ENCODE measurements around the gene LCLAT1. TPM values are rescaled to one million over a fixed set of nuclear protein-coding genes. Genes with fewer than 3 reads are reported as not detected.
A peak's percentile ranks its signal among the peaks of the same experiment; 100 is the strongest.

The LCLAT1 gene
- polyA plus RNA-seq, 2 of the 4 experiments (the other 2 are of a cell fraction): 19.5 to 71.0 TPM

DNA sequence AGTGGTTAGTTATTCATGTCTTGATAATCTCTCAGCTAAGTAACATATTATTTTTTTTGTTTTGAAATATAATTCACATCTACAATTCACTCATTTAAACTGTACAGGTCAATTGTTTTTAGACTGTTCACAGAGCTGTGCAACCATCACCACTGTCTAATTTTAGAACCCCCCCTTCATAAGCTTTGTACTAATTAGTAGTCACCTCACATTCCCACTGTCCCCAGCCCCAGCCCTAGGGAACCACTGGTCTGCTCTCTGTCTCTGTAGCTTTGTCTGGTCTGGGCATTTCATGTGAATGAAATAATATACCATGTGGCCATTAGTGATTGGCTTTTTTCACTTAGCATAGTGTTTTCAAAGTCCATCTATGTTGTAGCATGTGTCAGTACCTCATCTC lies 55.3 kb downstream of the LCLAT1 start:
- no peak for FAIRE-seq
- CTCF ChIA-PET: interaction anchor here (0.6 kb wide), 1 partner anchor 36 kb away, joined by 3 read pairs; no protein-coding TSS in a partner anchor
- Histone ChIP-seq H3K27ac (no peak overlapping the region), H3K4me2 (no peak overlapping the region), H3K4me1 (peaks cover 11% of the 10 kb centered on the region; the same call in 1 of the 3 replicates), H3K9me3 (peaks cover 22% of the 10 kb centered on the region), H3K4me3 (no peak overlapping the region)
- POLR2A ChIA-PET: no interaction called here
- no peak for ATAC-seq
- DNase-seq (ENCODE audit: low read depth in 1 of 2, low spot score in 1 of 2): no peak
- TF ChIP-seq, protein P1, sequence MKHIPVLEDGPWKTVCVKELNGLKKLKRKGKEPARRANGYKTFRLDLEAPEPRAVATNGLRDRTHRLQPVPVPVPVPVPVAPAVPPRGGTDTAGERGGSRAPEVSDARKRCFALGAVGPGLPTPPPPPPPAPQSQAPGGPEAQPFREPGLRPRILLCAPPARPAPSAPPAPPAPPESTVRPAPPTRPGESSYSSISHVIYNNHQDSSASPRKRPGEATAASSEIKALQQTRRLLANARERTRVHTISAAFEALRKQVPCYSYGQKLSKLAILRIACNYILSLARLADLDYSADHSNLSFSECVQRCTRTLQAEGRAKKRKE (CRISPR knock-in tag; IDR thresholded peaks at IDR 0.05; ENCODE audit: low read depth): no peak
- no peak for TF ChIP-seq RCOR1 (IDR thresholded peaks at IDR 0.05; ENCODE audit: low read depth, low read length)
- TF ChIP-seq, protein P2, sequence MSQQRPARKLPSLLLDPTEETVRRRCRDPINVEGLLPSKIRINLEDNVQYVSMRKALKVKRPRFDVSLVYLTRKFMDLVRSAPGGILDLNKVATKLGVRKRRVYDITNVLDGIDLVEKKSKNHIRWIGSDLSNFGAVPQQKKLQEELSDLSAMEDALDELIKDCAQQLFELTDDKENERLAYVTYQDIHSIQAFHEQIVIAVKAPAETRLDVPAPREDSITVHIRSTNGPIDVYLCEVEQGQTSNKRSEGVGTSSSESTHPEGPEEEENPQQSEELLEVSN (IDR thresholded peaks at IDR 0.05; ENCODE audit: borderline replicate concordance, low read depth): no peak
- TF ChIP-seq SREBF2 (IDR thresholded peaks at IDR 0.05): no peak
- TF ChIP-seq HOXA7 (CRISPR knock-in tag; IDR thresholded peaks at IDR 0.05): no peak
- no peak for TF ChIP-seq ZSCAN20 (CRISPR knock-in tag; IDR thresholded peaks at IDR 0.05)
- TF ChIP-seq, protein P3, sequence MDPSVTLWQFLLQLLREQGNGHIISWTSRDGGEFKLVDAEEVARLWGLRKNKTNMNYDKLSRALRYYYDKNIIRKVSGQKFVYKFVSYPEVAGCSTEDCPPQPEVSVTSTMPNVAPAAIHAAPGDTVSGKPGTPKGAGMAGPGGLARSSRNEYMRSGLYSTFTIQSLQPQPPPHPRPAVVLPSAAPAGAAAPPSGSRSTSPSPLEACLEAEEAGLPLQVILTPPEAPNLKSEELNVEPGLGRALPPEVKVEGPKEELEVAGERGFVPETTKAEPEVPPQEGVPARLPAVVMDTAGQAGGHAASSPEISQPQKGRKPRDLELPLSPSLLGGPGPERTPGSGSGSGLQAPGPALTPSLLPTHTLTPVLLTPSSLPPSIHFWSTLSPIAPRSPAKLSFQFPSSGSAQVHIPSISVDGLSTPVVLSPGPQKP (IDR thresholded peaks at IDR 0.05; ENCODE audit: low read depth, low read length): no peak
- TF ChIP-seq, protein P4, sequence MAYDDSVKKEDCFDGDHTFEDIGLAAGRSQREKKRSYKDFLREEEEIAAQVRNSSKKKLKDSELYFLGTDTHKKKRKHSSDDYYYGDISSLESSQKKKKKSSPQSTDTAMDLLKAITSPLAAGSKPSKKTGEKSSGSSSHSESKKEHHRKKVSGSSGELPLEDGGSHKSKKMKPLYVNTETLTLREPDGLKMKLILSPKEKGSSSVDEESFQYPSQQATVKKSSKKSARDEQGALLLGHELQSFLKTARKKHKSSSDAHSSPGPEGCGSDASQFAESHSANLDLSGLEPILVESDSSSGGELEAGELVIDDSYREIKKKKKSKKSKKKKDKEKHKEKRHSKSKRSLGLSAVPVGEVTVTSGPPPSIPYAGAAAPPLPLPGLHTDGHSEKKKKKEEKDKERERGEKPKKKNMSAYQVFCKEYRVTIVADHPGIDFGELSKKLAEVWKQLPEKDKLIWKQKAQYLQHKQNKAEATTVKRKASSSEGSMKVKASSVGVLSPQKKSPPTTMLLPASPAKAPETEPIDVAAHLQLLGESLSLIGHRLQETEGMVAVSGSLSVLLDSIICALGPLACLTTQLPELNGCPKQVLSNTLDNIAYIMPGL (CRISPR knock-in tag; IDR thresholded peaks at IDR 0.05; ENCODE audit: borderline replicate concordance): no peak
- TF ChIP-seq CHD2 (IDR thresholded peaks at IDR 0.05; ENCODE audit: low read length, partially characterized antibody): no peak
- TF ChIP-seq FOSB (CRISPR knock-in tag; IDR thresholded peaks at IDR 0.05): no peak

DNA sequence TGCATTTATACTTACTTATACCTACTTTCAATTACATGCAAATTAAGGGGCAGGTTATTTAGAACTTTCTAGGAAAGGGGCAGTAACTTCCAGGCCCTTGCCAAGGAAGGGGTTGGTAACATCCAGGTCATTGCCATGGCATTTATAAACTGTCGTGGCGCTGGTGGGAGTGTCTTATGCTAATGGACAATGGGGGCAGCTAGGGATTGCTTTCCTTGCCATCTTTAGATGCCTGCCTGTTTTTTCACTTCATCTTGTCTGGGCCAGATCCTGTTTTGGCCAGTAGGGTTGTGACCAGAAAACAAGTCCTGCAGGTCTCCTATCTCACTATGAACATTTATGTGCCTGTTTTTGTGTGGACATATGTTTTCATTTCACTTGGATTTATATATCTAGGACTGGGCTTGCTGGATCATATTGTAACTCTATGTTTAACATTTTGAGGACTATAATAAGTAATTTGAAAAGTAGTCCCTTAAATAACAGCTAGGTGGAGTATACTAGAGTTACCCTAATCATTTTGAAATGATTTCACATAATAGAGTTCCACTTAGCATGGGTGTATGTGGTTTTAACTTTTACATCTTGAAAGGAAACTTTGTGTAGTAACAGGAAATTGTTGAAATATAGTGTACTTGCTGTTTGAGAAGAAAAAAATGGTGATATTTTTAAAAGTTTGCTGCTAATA lies 56.1 kb downstream of the LCLAT1 start:
- 62% methylated on average over 2 of the region's 2 CpGs for WGBS (ENCODE audit: missing lambda C conversion rate)
- H3K9me3 ChIP-seq: peaks cover 23% of the 10 kb centered on the region
- H3K4me2 ChIP-seq: no peak overlapping the region
- H3K4me3 ChIP-seq: no peak overlapping the region
- peak in 1 of 2 experiments; percentile 71; a peak in 4 of 6 replicates for ATAC-seq
- no peak overlapping the region for H3K27ac ChIP-seq
- ChIA-PET POLR2A (interaction anchor here (0.6 kb wide), 1 partner anchor 80 kb away, joined by 6 read pairs; no protein-coding TSS in a partner anchor), CTCF (interaction anchor here (0.7 to 1.4 kb wide), 4 partner anchors 23 to 262 kb away, joined by 3 to 4 read pairs (median 3); no protein-coding TSS in a partner anchor)
- TF ChIP-seq, protein P5, sequence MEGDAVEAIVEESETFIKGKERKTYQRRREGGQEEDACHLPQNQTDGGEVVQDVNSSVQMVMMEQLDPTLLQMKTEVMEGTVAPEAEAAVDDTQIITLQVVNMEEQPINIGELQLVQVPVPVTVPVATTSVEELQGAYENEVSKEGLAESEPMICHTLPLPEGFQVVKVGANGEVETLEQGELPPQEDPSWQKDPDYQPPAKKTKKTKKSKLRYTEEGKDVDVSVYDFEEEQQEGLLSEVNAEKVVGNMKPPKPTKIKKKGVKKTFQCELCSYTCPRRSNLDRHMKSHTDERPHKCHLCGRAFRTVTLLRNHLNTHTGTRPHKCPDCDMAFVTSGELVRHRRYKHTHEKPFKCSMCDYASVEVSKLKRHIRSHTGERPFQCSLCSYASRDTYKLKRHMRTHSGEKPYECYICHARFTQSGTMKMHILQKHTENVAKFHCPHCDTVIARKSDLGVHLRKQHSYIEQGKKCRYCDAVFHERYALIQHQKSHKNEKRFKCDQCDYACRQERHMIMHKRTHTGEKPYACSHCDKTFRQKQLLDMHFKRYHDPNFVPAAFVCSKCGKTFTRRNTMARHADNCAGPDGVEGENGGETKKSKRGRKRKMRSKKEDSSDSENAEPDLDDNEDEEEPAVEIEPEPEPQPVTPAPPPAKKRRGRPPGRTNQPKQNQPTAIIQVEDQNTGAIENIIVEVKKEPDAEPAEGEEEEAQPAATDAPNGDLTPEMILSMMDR (IDR thresholded peaks at IDR 0.05): peak; percentile 23; the same call in 1 of the 3 replicates
- TF ChIP-seq SREBF2 (IDR thresholded peaks at IDR 0.05): no peak
- FAIRE-seq: peak; percentile 13
- H3K4me1 ChIP-seq: peaks cover 11% of the 10 kb centered on the region; the same call in 1 of the 3 replicates
- no peak for DNase-seq (ENCODE audit: low read depth in 1 of 2, low spot score in 1 of 2)

DNA sequence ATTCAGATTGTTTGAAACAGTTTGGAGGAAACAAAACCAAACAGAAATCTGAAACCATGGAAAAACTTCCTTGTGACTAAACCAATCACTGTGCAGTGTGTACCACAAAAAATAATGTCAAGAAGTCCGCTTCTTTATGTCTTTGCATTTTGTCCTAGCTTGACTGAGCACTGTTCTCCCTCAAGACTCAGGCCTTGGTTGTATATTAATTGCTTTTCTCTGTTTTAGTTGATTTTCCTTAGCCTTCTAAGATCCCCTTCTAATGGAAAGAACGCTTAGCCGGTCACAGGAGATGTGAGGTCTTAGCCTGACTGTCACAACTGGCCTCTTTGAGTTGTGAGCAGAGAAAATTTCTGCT lies 56.6 kb downstream of the LCLAT1 start:
- H3K4me2 ChIP-seq: no peak overlapping the region
- H3K4me1 ChIP-seq: peaks cover 11% of the 10 kb centered on the region; the same call in 1 of the 3 replicates
- no peak overlapping the region for H3K4me3 ChIP-seq
- DNase-seq (ENCODE audit: low read depth in 1 of 2, low spot score in 1 of 2) (no peak), ATAC-seq (no peak; a peak in 1 of 6 replicates), FAIRE-seq (no peak)
- no peak overlapping the region for H3K27ac ChIP-seq
- 91% methylated on average over 3 of the region's 3 CpGs for WGBS (ENCODE audit: missing lambda C conversion rate)
- CTCF ChIA-PET: interaction anchor here (0.7 to 1.4 kb wide), 5 partner anchors 23 to 263 kb away, joined by 3 to 4 read pairs (median 3); no protein-coding TSS in a partner anchor
- peaks cover 25% of the 10 kb centered on the region for H3K9me3 ChIP-seq
- POLR2A ChIA-PET: interaction anchor here (0.6 kb wide), 1 partner anchor 80 kb away, joined by 6 read pairs; no protein-coding TSS in a partner anchor
- no peak for TF ChIP-seq CEBPB (IDR thresholded peaks at IDR 0.05)
- TF ChIP-seq MAZ (IDR thresholded peaks at IDR 0.05; ENCODE audit: borderline replicate concordance, low read depth, low read length): no peak
- no peak for TF ChIP-seq JUN (IDR thresholded peaks at IDR 0.05)
- TF ChIP-seq MAFK (IDR thresholded peaks at IDR 0.05; ENCODE audit: partially characterized antibody): no peak
- no peak for TF ChIP-seq EHMT2 (IDR thresholded peaks at IDR 0.05; ENCODE audit: low read depth)
- TF ChIP-seq, protein P1 (CRISPR knock-in tag; IDR thresholded peaks at IDR 0.05; ENCODE audit: low read depth): no peak
- TF ChIP-seq TP53 (CRISPR knock-in tag; IDR thresholded peaks at IDR 0.05): no peak
- TF ChIP-seq FOSB (CRISPR knock-in tag; IDR thresholded peaks at IDR 0.05): no peak
- TF ChIP-seq, protein P6, sequence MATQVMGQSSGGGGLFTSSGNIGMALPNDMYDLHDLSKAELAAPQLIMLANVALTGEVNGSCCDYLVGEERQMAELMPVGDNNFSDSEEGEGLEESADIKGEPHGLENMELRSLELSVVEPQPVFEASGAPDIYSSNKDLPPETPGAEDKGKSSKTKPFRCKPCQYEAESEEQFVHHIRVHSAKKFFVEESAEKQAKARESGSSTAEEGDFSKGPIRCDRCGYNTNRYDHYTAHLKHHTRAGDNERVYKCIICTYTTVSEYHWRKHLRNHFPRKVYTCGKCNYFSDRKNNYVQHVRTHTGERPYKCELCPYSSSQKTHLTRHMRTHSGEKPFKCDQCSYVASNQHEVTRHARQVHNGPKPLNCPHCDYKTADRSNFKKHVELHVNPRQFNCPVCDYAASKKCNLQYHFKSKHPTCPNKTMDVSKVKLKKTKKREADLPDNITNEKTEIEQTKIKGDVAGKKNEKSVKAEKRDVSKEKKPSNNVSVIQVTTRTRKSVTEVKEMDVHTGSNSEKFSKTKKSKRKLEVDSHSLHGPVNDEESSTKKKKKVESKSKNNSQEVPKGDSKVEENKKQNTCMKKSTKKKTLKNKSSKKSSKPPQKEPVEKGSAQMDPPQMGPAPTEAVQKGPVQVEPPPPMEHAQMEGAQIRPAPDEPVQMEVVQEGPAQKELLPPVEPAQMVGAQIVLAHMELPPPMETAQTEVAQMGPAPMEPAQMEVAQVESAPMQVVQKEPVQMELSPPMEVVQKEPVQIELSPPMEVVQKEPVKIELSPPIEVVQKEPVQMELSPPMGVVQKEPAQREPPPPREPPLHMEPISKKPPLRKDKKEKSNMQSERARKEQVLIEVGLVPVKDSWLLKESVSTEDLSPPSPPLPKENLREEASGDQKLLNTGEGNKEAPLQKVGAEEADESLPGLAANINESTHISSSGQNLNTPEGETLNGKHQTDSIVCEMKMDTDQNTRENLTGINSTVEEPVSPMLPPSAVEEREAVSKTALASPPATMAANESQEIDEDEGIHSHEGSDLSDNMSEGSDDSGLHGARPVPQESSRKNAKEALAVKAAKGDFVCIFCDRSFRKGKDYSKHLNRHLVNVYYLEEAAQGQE (IDR thresholded peaks at IDR 0.05): no peak
- TF ChIP-seq MYC (IDR thresholded peaks at IDR 0.05; ENCODE audit: borderline replicate concordance, low read length): no peak
- no peak for TF ChIP-seq NR3C1 (IDR thresholded peaks at IDR 0.05)
